HUES6 (cell line): ENCODE data around the gene GALNTL6.

Experiments
- H3K27ac ChIP-seq: 2 replicates; pipeline ENCODE4 v1.7.0; 2013; ENCODE audit warnings: low read depth, mild to moderate bottlenecking, low read length, inconsistent platforms
- H3K27me3 ChIP-seq: 2 replicates; pipeline ENCODE4 v1.6.1; 2013; ENCODE audit warnings: low read length; ENCODE audit not compliant: control insufficient read depth, insufficient read depth
- H3K36me3 ChIP-seq: 2 replicates; pipeline ENCODE4 v1.6.1; 2013; ENCODE audit warnings: low read length; ENCODE audit not compliant: control insufficient read depth, insufficient read depth
- H3K4me1 ChIP-seq: 2 replicates; pipeline ENCODE4 v1.6.1; 2013; ENCODE audit warnings: low read length; ENCODE audit not compliant: control insufficient read depth, insufficient read depth
- H3K4me3 ChIP-seq: 2 replicates; pipeline ENCODE4 v1.5.1; 2013; ENCODE audit warnings: low read depth, low read length
- H3K9ac ChIP-seq: one replicate; pipeline ENCODE4 v1.6.1; 2013; ENCODE audit warnings: mild to moderate bottlenecking, low read length
- H3K9me3 ChIP-seq: 2 replicates; pipeline ENCODE4 v1.6.1; 2013; ENCODE audit warnings: low read depth, low read length; ENCODE audit not compliant: control insufficient read depth, insufficient read depth

The GALNTL6 gene

GRCh38 chr4:173045571-173045970, 1232.4 kb downstream of the GALNTL6 start:
- no peak overlapping the region for H3K9ac ChIP-seq
- no peaks in the 10 kb centered on the region; the same call in none of the 2 replicates for H3K4me1 ChIP-seq
- no peak overlapping the region for H3K27ac ChIP-seq
- no peaks in the 10 kb centered on the region for H3K9me3 ChIP-seq
- no peaks in the 10 kb centered on the region for H3K36me3 ChIP-seq
- no peaks in the 10 kb centered on the region for H3K27me3 ChIP-seq
- H3K4me3 ChIP-seq: no peak overlapping the region

- no peak overlapping the region for H3K9ac ChIP-seq
- H3K4me1 ChIP-seq: no peaks in the 10 kb centered on the region; the same call in none of the 2 replicates
- H3K36me3 ChIP-seq: no peaks in the 10 kb centered on the region
- no peaks in the 10 kb centered on the region for H3K9me3 ChIP-seq
- H3K4me3 ChIP-seq: no peak overlapping the region
- H3K27me3 ChIP-seq: no peaks in the 10 kb centered on the region
- no peak overlapping the region for H3K27ac ChIP-seq
Measured at GRCh38 chr4:173046144-173046543, 1232.9 kb downstream of the GALNTL6 start.

DNA sequence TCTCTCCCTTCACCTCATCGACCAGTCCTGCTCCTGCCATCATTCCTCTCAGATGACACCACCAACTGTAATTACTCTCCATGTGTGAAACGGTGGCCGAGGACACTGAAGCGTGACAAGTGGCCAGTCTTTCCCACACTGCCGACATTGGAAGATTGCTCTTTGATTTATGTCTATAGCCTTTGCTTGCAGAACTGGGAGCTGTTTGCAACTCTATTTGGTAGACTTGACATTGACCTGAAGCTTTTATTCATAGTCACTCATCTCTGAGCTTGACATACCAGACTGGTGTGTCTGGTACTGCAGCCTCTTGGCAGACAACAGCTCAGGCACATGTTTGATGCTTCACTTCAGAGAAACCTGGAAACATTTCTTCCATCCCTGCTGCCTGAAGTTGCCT, 1233.6 kb downstream of the GALNTL6 start:
- no peaks in the 10 kb centered on the region for H3K36me3 ChIP-seq
- no peak overlapping the region for H3K4me3 ChIP-seq
- H3K9me3 ChIP-seq: no peaks in the 10 kb centered on the region
- no peak overlapping the region for H3K27ac ChIP-seq
- H3K4me1 ChIP-seq: peaks cover 3% of the 10 kb centered on the region
- no peaks in the 10 kb centered on the region for H3K27me3 ChIP-seq
- H3K9ac ChIP-seq: no peak overlapping the region

GRCh38 chr4:173051232-173051631, 1238.0 kb downstream of the GALNTL6 start:
- Histone ChIP-seq H3K4me3 (no peak overlapping the region), H3K27ac (no peak overlapping the region), H3K9ac (no peak overlapping the region)

DNA sequence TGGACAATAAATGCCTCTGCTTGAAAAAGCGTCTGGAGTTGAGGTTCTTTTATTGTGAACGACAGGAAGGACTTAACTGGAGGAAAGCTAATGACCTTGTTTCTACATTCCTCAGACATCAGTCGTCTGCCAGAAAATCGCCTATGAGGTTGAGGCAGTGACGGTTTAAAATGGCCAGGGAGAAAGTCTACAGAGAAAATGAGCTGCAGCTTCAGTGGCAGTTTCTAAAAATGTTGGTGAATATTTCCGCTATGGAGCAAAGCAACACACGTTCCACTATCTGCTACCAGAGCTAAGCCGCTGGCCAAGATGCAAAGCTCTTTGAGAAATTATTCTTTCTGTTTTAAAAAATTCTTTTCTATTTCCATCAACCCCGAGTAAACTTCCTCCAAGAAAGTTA, 1238.5 kb downstream of the GALNTL6 start:
- Histone ChIP-seq H3K4me1 (peaks cover 14% of the 10 kb centered on the region), H3K27me3 (no peaks in the 10 kb centered on the region), H3K4me3 (no peak overlapping the region), H3K36me3 (no peaks in the 10 kb centered on the region), H3K9ac (no peak overlapping the region), H3K9me3 (no peaks in the 10 kb centered on the region), H3K27ac (0 out of 2 replicates have a peak overlapping the region, but pooled peaks have one; percentile 14)

More at GRCh38 chr4:173051232-173051631, 1238.0 kb downstream of the GALNTL6 start:
- no peaks in the 10 kb centered on the region for H3K36me3 ChIP-seq
- H3K27me3 ChIP-seq: no peaks in the 10 kb centered on the region
- H3K9me3 ChIP-seq: no peaks in the 10 kb centered on the region
- H3K4me1 ChIP-seq: peaks cover 9% of the 10 kb centered on the region

- Histone ChIP-seq H3K27ac (0 out of 2 replicates have a peak overlapping the region, but pooled peaks have one; percentile 14), H3K9me3 (no peaks in the 10 kb centered on the region), H3K27me3 (no peaks in the 10 kb centered on the region), H3K9ac (no peak overlapping the region), H3K4me3 (no peak overlapping the region), H3K4me1 (peaks cover 15% of the 10 kb centered on the region), H3K36me3 (no peaks in the 10 kb centered on the region)
Measured at GRCh38 chr4:173052439-173052838, 1239.2 kb downstream of the GALNTL6 start.

DNA sequence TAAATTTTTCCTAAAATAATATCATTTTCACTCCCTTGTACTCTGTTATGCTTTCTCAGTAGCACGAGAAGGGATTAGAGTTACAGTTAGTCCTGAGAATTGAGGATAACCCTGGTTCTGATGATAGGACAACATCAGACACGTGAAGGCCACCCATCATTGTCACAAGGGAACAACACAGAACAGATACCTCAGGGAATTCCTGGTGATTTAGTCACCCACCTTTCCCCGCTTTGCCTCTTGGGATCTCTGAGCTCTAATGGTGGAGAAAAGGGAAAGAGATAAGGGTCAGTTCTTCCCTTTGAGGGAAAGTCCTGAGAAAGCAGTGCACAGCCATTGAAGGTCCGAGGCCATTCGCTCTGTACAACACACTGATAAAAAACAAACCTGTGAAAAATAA, 1243.1 kb downstream of the GALNTL6 start:
- peaks cover 20% of the 10 kb centered on the region; the same call in 1 of the 2 replicates for H3K4me1 ChIP-seq
- no peaks in the 10 kb centered on the region for H3K36me3 ChIP-seq
- H3K4me3 ChIP-seq: no peak overlapping the region
- no peak overlapping the region for H3K27ac ChIP-seq
- no peaks in the 10 kb centered on the region for H3K27me3 ChIP-seq
- H3K9me3 ChIP-seq: 0 out of 2 replicates have a peak, but pooled peaks cover 1% of the 10 kb centered on the region
- H3K9ac ChIP-seq: no peak overlapping the region

GRCh38 chr4:173056710-173057109, 1243.5 kb downstream of the GALNTL6 start:
- no peak overlapping the region for H3K9ac ChIP-seq
- H3K9me3 ChIP-seq: 0 out of 2 replicates have a peak, but pooled peaks cover 3% of the 10 kb centered on the region
- H3K27me3 ChIP-seq: no peaks in the 10 kb centered on the region
- H3K27ac ChIP-seq: no peak overlapping the region
- no peaks in the 10 kb centered on the region for H3K36me3 ChIP-seq
- peaks cover 18% of the 10 kb centered on the region; the same call in 1 of the 2 replicates for H3K4me1 ChIP-seq
- no peak overlapping the region for H3K4me3 ChIP-seq

DNA sequence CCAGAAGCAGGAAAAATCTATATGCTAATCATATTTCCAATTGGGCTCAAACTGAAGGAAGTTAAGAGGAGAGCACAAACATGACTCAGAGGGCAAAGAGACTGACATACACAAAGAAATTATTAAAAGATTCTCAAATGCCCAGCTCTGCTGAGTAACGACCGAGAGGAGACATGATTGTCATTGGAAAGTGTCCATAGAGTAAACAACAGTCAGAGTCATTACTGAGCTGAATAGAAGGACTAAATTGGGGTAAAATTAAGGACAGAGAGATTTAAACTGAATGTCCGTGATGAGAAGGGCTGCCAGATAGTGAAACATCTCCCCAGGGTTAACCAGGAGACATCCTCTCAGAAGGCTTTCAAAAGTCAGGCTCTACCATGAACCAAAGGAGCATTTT, 1244.2 kb downstream of the GALNTL6 start:
- H3K9me3 ChIP-seq: peaks cover 8% of the 10 kb centered on the region; the same call in 1 of the 2 replicates
- no peak overlapping the region for H3K27ac ChIP-seq
- no peak overlapping the region for H3K4me3 ChIP-seq
- H3K9ac ChIP-seq: no peak overlapping the region
- H3K4me1 ChIP-seq: peaks cover 13% of the 10 kb centered on the region; the same call in 1 of the 2 replicates
- H3K27me3 ChIP-seq: no peaks in the 10 kb centered on the region
- no peaks in the 10 kb centered on the region for H3K36me3 ChIP-seq

- H3K27me3 ChIP-seq: no peaks in the 10 kb centered on the region
- H3K27ac ChIP-seq: no peak overlapping the region
- peaks cover 12% of the 10 kb centered on the region; the same call in 1 of the 2 replicates for H3K9me3 ChIP-seq
- no peak overlapping the region for H3K9ac ChIP-seq
- H3K4me3 ChIP-seq: no peak overlapping the region
- H3K36me3 ChIP-seq: no peaks in the 10 kb centered on the region
- peaks cover 13% of the 10 kb centered on the region; the same call in 1 of the 2 replicates for H3K4me1 ChIP-seq
Measured at GRCh38 chr4:173057901-173058300, 1244.7 kb downstream of the GALNTL6 start.

DNA sequence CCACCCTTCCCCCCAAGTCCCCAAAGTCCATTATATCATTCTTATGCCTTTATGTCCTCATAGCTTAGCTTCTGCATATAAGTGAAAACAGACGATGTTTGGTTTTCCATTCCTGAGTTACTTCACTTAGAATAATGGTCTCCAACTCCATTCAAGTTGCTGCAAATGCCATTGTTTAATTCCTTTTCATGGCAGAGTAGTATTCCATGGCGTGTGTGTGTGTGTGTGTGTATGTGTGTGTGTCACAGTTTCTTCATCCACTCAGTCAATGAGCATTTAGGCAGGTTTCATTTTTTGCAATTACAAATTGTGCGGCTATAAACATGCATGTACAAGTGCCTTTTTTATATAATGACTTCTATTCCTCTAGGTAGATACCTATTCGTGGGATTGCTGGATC, 1248.0 kb downstream of the GALNTL6 start:
- Histone ChIP-seq H3K4me3 (no peak overlapping the region), H3K27ac (no peak overlapping the region), H3K36me3 (no peaks in the 10 kb centered on the region), H3K4me1 (peaks cover 12% of the 10 kb centered on the region; the same call in 1 of the 2 replicates), H3K9ac (no peak overlapping the region), H3K9me3 (peaks cover 19% of the 10 kb centered on the region), H3K27me3 (no peaks in the 10 kb centered on the region)
